ENCODE measurements around the gene LHFPL4.
"Not testable (repeated sequence)": the region's sequence is repeated elsewhere in the genome, so short reads cannot be mapped to it uniquely, and the experiment has no call there.

The LHFPL4 gene

GRCh38 chr3:9542182-9542581 lies 11.4 kb downstream of the LHFPL4 start:
- in situ Hi-C loops (cut with HindIII; ENCODE audit: low sequenced_read_pairs), result no loop called here

- in situ Hi-C loops (cut with HindIII; ENCODE audit: low sequenced_read_pairs), result no loop called here
Observed at GRCh38 chr3:9536212-9536611, 17.4 kb downstream of the LHFPL4 start.

- in situ Hi-C loops (cut with HindIII; ENCODE audit: low sequenced_read_pairs), result no loop called here
Observed at GRCh38 chr3:9534429-9534828, 19.2 kb downstream of the LHFPL4 start.

- in situ Hi-C loops (cut with HindIII; ENCODE audit: low sequenced_read_pairs), result no loop called here
Observed at GRCh38 chr3:9525078-9525477, 28.5 kb downstream of the LHFPL4 start.

GRCh38 chr3:9514956-9515355 lies 38.7 kb downstream of the LHFPL4 start:
- in situ Hi-C loops (cut with HindIII; ENCODE audit: low sequenced_read_pairs), result no loop called here

GRCh38 chr3:9514306-9514705 lies 39.3 kb downstream of the LHFPL4 start:
- in situ Hi-C loops (cut with HindIII; ENCODE audit: low sequenced_read_pairs), result no loop called here

GRCh38 chr3:9512456-9513045 lies 41.1 kb downstream of the LHFPL4 start:
- in situ Hi-C loops (cut with HindIII; ENCODE audit: low sequenced_read_pairs), result no loop called here

- in situ Hi-C loops (cut with HindIII; ENCODE audit: low sequenced_read_pairs), result no loop called here
Observed at GRCh38 chr3:9508781-9509180, 44.8 kb downstream of the LHFPL4 start.

- in situ Hi-C loops (cut with HindIII; ENCODE audit: low sequenced_read_pairs), result no loop called here
Observed at GRCh38 chr3:9507586-9508578, 45.7 kb downstream of the LHFPL4 start.

GRCh38 chr3:9503283-9503682 lies 50.3 kb downstream of the LHFPL4 start:
- in situ Hi-C loops (cut with HindIII; ENCODE audit: low sequenced_read_pairs), result no loop called here

GRCh38 chr3:9501226-9501625 lies 52.4 kb downstream of the LHFPL4 start:
- in situ Hi-C loops (cut with HindIII; ENCODE audit: low sequenced_read_pairs), result no loop called here

- in situ Hi-C loops (cut with HindIII; ENCODE audit: low sequenced_read_pairs), result no loop called here
Observed at GRCh38 chr3:9500108-9501050, 53.2 kb downstream of the LHFPL4 start.

- in situ Hi-C loops (cut with HindIII; ENCODE audit: low sequenced_read_pairs), result no loop called here
Observed at GRCh38 chr3:9499455-9500107, 54.0 kb downstream of the LHFPL4 start.

GRCh38 chr3:9498781-9499180 lies 54.8 kb downstream of the LHFPL4 start:
- in situ Hi-C loops (cut with HindIII; ENCODE audit: low sequenced_read_pairs), result no loop called here

- in situ Hi-C loops (cut with HindIII; ENCODE audit: low sequenced_read_pairs), result no loop called here
Observed at GRCh38 chr3:9497821-9498565, 55.6 kb downstream of the LHFPL4 start.

GRCh38 chr3:9496893-9497292 lies 56.7 kb downstream of the LHFPL4 start:
- in situ Hi-C loops (cut with HindIII; ENCODE audit: low sequenced_read_pairs), result no loop called here

GRCh38 chr3:9494036-9494435 lies 59.6 kb downstream of the LHFPL4 start:
- in situ Hi-C loops (cut with HindIII; ENCODE audit: low sequenced_read_pairs), result not testable (repeated sequence)

GRCh38 chr3:9491506-9491905 lies 62.1 kb downstream of the LHFPL4 start:
- in situ Hi-C loops (cut with HindIII; ENCODE audit: low sequenced_read_pairs), result no loop called here

- in situ Hi-C loops (cut with HindIII; ENCODE audit: low sequenced_read_pairs), result no loop called here
Observed at GRCh38 chr3:9485248-9485647, 68.4 kb downstream of the LHFPL4 start.

GRCh38 chr3:9480265-9480664 lies 73.4 kb downstream of the LHFPL4 start:
- in situ Hi-C loops (cut with HindIII; ENCODE audit: low sequenced_read_pairs), result no loop called here
